ENCODE data around the gene LONRF2.
"Not testable (repeated sequence)": the region's sequence is repeated elsewhere in the genome, so short reads cannot be mapped to it uniquely, and the experiment has no call there.

LONRF2 gene

DNA sequence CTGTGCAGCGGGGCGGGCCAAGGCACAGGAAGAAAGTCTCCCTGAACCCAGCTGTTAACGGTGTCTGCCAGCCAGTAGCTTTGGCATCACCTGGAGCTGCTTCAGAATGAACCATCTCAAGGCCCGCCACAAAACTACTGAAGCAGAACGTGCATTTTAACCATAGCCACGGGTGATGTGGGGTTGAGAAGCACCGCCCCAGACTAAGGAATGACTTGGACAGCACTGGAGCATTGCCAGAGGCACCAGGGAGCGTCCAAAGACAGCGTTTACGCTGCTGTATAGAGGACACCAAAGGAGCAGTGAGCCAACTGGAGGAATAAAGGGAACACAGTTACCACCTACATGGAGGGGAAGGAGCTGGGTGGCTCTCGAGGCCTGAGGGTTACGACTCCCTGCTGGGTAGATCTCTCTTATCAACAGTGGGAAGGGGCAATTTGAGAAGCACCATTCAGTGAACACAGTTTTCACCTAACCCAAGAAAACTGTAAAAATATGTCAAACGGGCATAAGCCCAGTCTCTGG, 28.4 kb upstream of the LONRF2 start:
- DNase-seq (ENCODE audit: low read depth), result no peak
- TF ChIP-seq, protein P1, sequence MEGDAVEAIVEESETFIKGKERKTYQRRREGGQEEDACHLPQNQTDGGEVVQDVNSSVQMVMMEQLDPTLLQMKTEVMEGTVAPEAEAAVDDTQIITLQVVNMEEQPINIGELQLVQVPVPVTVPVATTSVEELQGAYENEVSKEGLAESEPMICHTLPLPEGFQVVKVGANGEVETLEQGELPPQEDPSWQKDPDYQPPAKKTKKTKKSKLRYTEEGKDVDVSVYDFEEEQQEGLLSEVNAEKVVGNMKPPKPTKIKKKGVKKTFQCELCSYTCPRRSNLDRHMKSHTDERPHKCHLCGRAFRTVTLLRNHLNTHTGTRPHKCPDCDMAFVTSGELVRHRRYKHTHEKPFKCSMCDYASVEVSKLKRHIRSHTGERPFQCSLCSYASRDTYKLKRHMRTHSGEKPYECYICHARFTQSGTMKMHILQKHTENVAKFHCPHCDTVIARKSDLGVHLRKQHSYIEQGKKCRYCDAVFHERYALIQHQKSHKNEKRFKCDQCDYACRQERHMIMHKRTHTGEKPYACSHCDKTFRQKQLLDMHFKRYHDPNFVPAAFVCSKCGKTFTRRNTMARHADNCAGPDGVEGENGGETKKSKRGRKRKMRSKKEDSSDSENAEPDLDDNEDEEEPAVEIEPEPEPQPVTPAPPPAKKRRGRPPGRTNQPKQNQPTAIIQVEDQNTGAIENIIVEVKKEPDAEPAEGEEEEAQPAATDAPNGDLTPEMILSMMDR (conservative IDR thresholded peaks at IDR 0.05; ENCODE audit: low read depth, low read length), result no peak
- H3K4me3 ChIP-seq (ENCODE audit: low read length), result no peak overlapping the region

DNA sequence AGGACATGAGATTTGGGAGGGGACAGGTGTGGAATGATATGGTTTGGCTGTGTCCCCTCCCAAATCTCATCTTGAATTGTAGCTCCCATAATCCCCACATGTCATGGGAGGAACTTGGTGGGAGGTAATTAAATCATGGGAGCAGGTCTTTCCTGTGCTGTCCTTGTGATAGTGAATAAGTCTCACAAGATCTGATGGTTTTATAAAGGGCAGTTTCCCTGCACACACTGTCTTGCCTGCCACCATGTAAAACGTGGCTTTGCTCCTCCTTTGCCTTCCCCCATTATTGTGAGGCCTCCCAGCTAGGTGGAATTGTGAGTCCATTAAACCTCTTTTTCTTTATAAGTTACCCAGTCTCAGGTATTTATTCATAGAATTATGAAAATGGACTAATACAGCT, 22.8 kb upstream of the LONRF2 start:
- not testable (repeated sequence) for DNase-seq (ENCODE audit: low read depth); H3K4me3 ChIP-seq (ENCODE audit: low read length)

DNA sequence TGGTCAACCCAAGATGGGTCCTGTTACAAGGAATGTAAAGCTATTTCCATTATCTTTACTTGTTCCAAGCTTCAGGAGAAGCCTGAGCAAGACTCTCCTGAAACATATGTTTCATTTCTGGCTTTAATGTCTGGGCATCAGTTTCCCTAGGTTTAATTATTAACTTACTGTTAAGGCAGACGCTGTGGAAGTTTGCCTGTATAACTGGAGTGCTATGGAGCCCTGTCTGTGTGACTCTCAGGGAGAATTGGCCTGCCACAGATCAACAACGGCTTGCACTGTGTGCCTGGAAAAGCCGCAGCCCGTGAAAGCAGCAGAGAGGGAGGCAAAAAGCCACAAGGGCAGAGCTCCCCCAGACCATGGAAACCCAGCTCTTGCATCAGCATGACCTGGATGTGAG, 22.1 kb upstream of the LONRF2 start:
- no peak for DNase-seq (ENCODE audit: low read depth)
- TF ChIP-seq, protein P1 (conservative IDR thresholded peaks at IDR 0.05; ENCODE audit: low read depth, low read length), result no peak
- H3K4me3 ChIP-seq (ENCODE audit: low read length), result no peak overlapping the region

DNA sequence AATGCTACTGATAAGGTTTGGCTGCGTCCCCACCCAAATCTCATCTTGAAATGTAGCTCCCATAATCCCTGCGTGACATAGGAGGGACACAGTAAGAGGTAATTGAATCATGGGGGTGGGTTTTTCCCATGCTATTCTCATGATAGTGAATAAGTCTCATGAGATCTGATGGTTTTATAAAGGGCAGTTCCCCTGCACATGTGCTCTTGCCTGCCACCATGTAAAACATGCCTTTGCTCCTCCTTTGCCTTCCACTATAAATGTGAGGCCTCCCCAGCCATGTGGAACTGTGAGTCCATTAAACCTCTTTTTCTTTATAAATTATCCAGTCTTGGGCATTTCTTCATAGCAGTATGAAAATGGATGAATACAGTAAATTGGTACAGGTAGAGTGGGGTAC, 20.2 kb upstream of the LONRF2 start:
- H3K4me3 ChIP-seq (ENCODE audit: low read length); DNase-seq (ENCODE audit: low read depth): not testable (repeated sequence)

DNA sequence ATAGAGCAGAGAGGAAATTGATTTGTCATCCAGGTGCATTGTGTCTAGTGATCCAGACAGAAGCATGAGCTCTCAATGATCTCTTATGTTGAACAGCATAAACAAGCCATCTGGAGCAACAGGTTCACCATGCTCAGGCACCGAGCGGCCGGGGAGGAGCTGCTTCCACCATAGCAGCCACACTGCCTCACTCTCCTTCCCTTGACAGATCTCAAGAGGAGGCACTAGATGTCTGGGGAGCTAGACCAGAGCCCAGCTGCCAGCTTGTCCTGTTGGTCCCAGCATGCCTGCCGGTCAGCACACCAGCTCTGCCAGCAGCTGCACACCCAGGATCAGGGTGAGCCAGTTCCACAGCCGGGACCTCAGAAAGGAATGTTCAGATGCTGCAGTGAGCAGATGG, 17.5 kb upstream of the LONRF2 start:
- no peak for DNase-seq (ENCODE audit: low read depth)
- TF ChIP-seq, protein P1 (conservative IDR thresholded peaks at IDR 0.05; ENCODE audit: low read depth, low read length), result no peak
- no peak overlapping the region for H3K4me3 ChIP-seq (ENCODE audit: low read length)

DNA sequence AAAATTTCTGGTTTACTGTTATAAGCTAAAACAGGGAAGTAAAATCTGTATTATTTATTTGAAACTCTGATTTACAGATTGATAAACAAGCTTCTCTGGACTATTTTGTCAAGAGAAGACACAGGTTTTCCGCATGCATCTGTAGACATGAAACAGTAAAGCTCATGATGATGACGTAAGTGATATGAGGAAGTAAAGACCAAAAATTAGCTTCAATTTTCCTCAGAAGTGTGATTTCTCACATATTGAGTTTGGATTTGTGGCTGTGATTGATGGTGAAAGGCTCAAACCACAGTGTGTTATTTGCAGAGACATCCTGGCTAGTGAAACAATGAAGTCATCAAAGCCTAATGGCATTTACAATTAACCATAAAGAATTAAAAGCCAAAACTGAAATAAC, 12.6 kb upstream of the LONRF2 start:
- TF ChIP-seq, protein P1 (conservative IDR thresholded peaks at IDR 0.05; ENCODE audit: low read depth, low read length), result no peak
- DNase-seq (ENCODE audit: low read depth), result no peak

DNA sequence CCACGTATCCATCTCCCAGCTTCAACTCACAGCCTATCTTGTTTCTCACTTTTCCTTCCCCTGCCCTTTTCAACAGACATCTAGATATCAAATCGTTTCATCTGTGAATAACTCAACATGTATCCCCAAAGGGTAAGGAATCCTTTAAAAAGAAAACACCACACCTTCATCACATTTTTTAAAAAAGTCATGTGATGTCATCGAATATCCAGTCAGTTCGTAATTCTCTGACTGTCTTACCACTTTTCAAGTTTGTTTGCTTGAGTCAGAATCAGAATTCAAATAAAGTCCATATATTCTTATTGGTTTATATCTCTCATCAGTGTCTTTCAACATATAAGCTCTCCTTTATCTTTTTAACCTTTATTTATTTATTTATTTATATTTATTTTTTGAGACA, 5.4 kb upstream of the LONRF2 start:
- TF ChIP-seq, protein P1 (conservative IDR thresholded peaks at IDR 0.05; ENCODE audit: low read depth, low read length), result no peak
- no peak overlapping the region for H3K4me3 ChIP-seq (ENCODE audit: low read length)
- no peak for DNase-seq (ENCODE audit: low read depth)

More for the DNA sequence above, 12.6 kb upstream of the LONRF2 start:
- no peak overlapping the region for H3K4me3 ChIP-seq (ENCODE audit: low read length)

DNA sequence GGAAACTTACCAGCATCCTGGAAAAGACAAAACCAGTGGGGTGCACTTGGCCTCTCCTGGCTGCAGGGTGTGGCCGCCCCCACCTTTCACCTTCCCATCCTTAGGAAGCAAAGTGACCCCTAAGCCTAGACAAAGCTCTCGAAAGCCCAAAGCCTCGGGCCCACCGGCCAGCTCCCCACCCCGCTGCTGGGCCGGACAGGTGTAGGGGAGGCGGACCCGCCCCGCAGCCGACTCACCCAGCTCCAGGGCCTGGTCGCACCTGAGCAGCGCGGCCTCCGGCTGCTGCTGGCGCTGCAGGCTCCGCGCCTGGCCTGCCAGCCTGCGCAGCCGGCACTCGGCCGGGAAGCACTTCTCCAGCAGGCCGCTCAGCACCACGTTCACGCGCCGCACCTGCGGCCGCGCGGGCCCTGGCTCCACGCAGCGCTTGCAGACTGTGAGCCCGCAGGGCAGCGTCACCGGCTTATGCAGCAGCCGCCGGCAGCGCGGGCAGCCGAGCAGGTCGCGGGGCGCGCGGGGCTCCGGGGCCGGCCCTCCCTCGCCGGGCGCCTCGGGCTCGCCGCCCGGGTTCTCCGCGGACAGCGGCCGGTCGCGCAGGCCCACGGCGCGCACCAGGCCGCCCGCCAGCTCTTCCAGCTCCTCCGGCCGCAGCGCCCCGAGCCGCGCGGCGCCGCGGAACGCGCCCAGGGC, 979 bp downstream of the LONRF2 start:
- H3K4me3 ChIP-seq (ENCODE audit: low read length), result peak overlapping the region; percentile 32
- TF ChIP-seq, protein P1 (conservative IDR thresholded peaks at IDR 0.05; ENCODE audit: low read depth, low read length), result peak; percentile 32
- DNase-seq (ENCODE audit: low read depth), result peak; percentile 12
